ENCODE data around the gene MRM2. TPM values are rescaled to one million over a fixed set of nuclear protein-coding genes. Genes with fewer than 3 reads are reported as not detected.

Gene MRM2
- total RNA-seq, 1 donor: 19.0 TPM

DNA sequence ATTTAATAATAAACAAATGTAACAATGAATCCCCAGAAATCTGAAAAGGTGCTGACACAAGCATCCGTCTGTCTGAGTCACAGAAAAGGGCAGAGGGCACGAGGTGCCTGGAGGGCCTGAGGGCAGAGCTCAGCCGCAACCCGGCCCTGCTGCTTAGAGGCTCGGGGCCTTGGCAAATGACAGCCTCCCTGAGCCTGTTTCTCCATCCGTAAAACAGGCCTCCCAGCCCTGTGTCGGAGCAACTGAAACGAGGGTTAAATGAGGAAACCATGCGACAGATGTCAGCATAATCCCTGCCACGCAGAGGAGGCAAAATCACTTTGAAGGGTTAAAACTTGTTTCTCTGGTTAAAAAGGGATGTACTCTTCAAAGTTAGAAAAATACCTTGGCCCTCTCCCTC lies 24.9 kb upstream of the MRM2 start:
- H3K4me3 ChIP-seq (ENCODE audit: low read depth, low read length): no peak overlapping the region
- TF ChIP-seq, protein P1, sequence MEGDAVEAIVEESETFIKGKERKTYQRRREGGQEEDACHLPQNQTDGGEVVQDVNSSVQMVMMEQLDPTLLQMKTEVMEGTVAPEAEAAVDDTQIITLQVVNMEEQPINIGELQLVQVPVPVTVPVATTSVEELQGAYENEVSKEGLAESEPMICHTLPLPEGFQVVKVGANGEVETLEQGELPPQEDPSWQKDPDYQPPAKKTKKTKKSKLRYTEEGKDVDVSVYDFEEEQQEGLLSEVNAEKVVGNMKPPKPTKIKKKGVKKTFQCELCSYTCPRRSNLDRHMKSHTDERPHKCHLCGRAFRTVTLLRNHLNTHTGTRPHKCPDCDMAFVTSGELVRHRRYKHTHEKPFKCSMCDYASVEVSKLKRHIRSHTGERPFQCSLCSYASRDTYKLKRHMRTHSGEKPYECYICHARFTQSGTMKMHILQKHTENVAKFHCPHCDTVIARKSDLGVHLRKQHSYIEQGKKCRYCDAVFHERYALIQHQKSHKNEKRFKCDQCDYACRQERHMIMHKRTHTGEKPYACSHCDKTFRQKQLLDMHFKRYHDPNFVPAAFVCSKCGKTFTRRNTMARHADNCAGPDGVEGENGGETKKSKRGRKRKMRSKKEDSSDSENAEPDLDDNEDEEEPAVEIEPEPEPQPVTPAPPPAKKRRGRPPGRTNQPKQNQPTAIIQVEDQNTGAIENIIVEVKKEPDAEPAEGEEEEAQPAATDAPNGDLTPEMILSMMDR (IDR thresholded peaks at IDR 0.05; ENCODE audit: insufficient read depth, low read depth, low read length): no peak
- DNase-seq (ENCODE audit: low read depth): peak; percentile 58

DNA sequence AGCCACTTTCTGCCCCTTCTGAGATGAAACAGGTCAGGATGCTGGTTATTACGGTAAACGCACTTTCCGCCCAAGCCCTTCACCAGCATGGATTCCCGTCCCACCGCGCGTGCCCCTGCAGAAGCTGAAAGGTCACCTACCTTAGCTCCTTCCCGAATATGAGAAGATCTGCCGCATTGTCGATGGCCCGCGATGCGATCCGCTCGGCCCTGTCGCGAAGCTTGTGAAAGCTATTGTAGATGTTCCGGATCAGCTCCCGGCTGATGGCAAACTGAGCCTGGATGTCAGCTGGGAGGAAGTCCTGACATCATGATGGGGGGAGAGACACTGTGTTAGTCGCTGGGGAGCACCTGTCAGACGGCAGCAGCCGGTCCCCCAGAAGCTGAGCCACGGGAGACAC lies 22.2 kb upstream of the MRM2 start:
- no peak overlapping the region for H3K4me3 ChIP-seq (ENCODE audit: low read depth, low read length)
- TF ChIP-seq, protein P1 (IDR thresholded peaks at IDR 0.05; ENCODE audit: insufficient read depth, low read depth, low read length): no peak
- DNase-seq (ENCODE audit: low read depth): no peak

DNA sequence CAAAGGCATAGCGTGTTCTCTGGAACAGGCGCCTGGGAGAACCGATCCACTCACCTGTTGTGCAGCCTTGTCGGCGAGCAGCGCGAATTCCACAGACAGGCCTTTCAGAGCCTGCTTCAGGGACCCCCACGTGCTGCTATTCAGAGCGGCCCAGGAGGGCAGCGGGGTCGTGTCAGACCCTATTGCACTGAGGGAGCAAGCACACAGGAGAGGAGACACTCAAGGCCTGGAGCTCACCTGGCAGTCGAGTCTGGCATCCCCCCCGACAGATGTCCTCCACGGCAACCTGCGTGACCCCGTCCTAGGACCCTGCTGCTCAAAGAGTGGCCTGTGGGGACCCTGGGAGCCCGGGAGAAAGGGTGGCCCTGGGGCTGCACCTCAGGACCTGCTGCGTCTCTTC lies 21.2 kb upstream of the MRM2 start:
- TF ChIP-seq, protein P1 (IDR thresholded peaks at IDR 0.05; ENCODE audit: insufficient read depth, low read depth, low read length): no peak
- DNase-seq (ENCODE audit: low read depth): no peak

DNA sequence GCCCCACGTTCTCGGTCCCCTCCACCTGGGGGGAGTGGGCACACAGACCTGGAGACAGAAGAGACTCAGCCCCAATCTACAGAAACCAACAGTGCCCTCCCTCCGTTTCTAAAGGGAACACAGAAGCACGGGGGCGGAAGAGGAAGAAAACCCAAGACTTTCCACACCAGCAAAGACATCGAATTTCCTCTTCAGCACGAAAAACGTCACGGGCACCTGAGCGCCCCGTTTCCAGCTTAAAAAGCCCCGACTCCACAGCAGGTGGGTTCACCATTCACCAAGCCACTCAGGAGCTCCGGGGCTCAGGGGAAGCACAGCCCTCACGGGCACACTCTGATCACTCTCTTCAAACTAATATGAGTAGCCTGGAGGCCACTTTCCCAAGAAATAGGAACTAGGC lies 19.6 kb upstream of the MRM2 start:
- TF ChIP-seq, protein P1 (IDR thresholded peaks at IDR 0.05; ENCODE audit: insufficient read depth, low read depth, low read length): no peak
- no peak for DNase-seq (ENCODE audit: low read depth)
- H3K4me3 ChIP-seq (ENCODE audit: low read depth, low read length): no peak overlapping the region

More for the DNA sequence above, 21.2 kb upstream of the MRM2 start:
- H3K4me3 ChIP-seq (ENCODE audit: low read depth, low read length): no peak overlapping the region

DNA sequence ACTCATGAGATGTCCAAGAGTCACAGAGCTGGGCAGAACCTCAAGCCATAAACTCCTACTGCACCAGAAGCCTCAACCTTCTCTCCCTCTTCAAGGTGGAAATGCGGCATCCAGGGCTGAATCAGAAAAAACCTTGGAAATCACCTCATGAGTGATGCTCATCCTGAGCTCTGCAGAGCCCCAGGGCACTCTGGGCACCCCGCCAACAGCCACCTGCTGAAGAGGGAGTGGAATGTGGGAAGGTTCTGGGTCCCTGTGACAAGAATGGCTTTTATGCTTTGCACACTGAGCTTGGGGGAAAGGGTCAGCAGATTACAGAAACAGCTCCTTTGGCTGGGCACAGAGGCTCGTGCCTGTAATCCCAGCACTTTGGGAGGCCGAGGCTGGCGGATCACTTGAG lies 18.8 kb upstream of the MRM2 start:
- TF ChIP-seq, protein P1 (IDR thresholded peaks at IDR 0.05; ENCODE audit: insufficient read depth, low read depth, low read length): no peak
- no peak overlapping the region for H3K4me3 ChIP-seq (ENCODE audit: low read depth, low read length)
- DNase-seq (ENCODE audit: low read depth): peak; percentile 24

DNA sequence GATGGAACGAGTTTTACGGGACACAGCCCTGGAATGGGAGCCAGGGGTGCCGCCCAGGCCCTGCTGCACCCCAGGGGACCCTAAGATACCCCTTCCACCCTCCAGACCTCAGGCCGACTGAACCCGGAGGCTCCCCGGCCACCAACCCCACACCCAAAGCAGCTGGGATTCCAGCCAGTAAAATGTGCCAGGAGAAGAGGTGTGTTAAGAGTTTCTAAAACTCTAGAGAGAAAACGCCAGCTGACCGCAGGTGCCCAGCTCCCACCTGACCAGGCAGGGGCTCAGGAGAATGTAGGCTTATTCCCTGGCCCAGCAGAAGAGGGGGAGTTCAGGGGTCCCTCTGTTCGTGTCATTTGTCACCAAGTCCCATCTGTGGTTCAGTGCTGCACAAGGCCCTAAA lies 17.5 kb upstream of the MRM2 start:
- DNase-seq (ENCODE audit: low read depth): no peak
- TF ChIP-seq, protein P1 (IDR thresholded peaks at IDR 0.05; ENCODE audit: insufficient read depth, low read depth, low read length): no peak

DNA sequence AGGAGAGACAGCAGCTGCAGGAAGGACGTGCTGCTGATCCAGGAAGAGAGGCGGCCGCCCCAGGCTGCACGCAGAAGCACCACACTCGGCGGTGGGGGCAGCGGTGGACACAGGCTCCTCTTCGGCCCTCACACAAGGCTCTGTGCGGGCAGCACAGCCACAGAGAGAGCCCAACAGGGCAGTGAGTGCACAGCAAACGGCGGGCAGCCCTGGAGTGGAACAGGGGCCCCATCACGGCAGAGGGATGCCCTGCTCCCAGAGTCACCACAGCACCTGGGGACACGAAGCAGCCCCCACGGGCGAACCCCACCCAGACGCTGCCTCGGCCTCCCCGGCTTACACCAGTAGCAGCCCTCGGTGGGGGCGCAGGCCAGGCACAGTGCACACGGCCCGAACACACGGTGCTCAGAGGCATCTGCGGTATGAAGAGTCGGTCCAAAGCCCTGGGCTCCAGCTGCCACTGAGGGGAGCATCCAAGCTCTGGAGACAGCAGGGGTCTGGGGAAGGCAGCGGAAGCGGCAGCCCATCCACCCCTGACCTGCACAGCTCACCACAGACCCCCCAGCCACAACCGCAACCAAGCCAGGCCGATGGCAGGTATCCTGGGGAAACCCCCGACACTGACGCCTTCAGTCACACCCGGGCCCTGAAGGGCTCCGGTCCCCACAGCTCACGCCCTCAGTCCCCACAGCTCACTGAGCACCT lies 16.8 kb upstream of the MRM2 start:
- TF ChIP-seq, protein P1 (IDR thresholded peaks at IDR 0.05; ENCODE audit: insufficient read depth, low read depth, low read length): no peak
- DNase-seq (ENCODE audit: low read depth): no peak
- H3K4me3 ChIP-seq (ENCODE audit: low read depth, low read length): no peak overlapping the region

More for the DNA sequence above, 17.5 kb upstream of the MRM2 start:
- no peak overlapping the region for H3K4me3 ChIP-seq (ENCODE audit: low read depth, low read length)
